Muscle layer of duodenum (tissue), 2 donors: ENCODE results near the gene STARD9.

Source experiments
- H3K27ac ChIP-seq: one replicate; pipeline ENCODE4 v1.7.0; 2013; ENCODE audit warnings: mild to moderate bottlenecking, low read length
- H3K27me3 ChIP-seq: one replicate; pipeline ENCODE4 v1.7.0; 2013; ENCODE audit warnings: low read depth, mild to moderate bottlenecking, control low read depth, low read length
- H3K36me3 ChIP-seq, 2 donors: one replicate each; pipeline ENCODE4 v1.7.0; 2013; ENCODE audit warnings: low read length in 2 of 2, control low read depth in 1 of 2, mild to moderate bottlenecking in 1 of 2; ENCODE audit not compliant: insufficient read depth in 2 of 2, control insufficient read depth in 1 of 2
- H3K4me1 ChIP-seq, 2 donors: one replicate each; pipeline ENCODE4 v1.7.0; 2013; ENCODE audit warnings: low read length in 2 of 2, mild to moderate bottlenecking in 2 of 2, control low read depth in 1 of 2, moderate library complexity in 1 of 2; ENCODE audit not compliant: insufficient read depth in 2 of 2, control insufficient read depth in 1 of 2
- H3K4me3 ChIP-seq, 2 donors: one replicate each; pipeline ENCODE4 v1.7.0; 2013; ENCODE audit warnings: low read length in 2 of 2, low read depth in 1 of 2, mild to moderate bottlenecking in 1 of 2
- H3K9me3 ChIP-seq, 2 donors: one replicate each; pipeline ENCODE4 v1.7.0; 2013; ENCODE audit warnings: low read length in 2 of 2, control low read depth in 1 of 2, mild to moderate bottlenecking in 1 of 2; ENCODE audit not compliant: control insufficient read depth in 1 of 2
- donor health status: healthy.

The STARD9 gene

GRCh38 chr15:42723068-42723467 lies 147.7 kb downstream of the STARD9 start:
- H3K9me3 ChIP-seq, result no peaks in the 10 kb centered on the region
- peaks cover 58 to 86% of the 10 kb centered on the region in 2 donors for H3K36me3 ChIP-seq
- no peak overlapping the region for H3K4me3 ChIP-seq
- H3K27ac ChIP-seq, result no peak overlapping the region
- no peaks in the 10 kb centered on the region for H3K4me1 ChIP-seq
- no peaks in the 10 kb centered on the region for H3K27me3 ChIP-seq

DNA sequence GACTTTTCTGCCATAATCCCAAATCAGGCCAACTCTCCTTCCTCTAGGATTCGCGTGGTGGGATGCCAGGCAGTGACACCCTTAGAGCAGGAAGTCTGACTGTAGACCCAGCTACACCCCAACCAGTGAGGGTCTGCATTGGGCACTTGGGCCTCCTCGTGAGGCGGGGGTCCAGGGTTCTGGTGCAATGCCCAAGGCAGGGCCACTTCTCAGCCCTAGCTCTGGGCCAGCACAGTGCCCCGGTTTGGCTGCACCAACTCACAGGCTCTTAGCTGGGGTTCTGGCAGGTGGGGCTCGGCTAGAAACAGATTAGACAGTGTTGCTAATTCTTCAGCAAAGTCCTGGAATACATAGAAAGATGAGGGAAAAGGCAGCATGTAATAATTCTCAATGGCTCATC lies 148.9 kb downstream of the STARD9 start:
- no peaks in the 10 kb centered on the region for H3K27me3 ChIP-seq
- H3K27ac ChIP-seq, result no peak overlapping the region
- H3K4me1 ChIP-seq, result no peaks in the 10 kb centered on the region
- peaks cover 59 to 84% of the 10 kb centered on the region in 2 donors for H3K36me3 ChIP-seq
- no peaks in the 10 kb centered on the region for H3K9me3 ChIP-seq
- H3K4me3 ChIP-seq, result no peak overlapping the region

- no peak overlapping the region for H3K4me3 ChIP-seq
- H3K27me3 ChIP-seq, result no peaks in the 10 kb centered on the region
- no peaks in the 10 kb centered on the region for H3K9me3 ChIP-seq
- H3K36me3 ChIP-seq, result peaks cover 53 to 81% of the 10 kb centered on the region in 2 donors
- no peaks in the 10 kb centered on the region for H3K4me1 ChIP-seq
- no peak overlapping the region for H3K27ac ChIP-seq
Observed at GRCh38 chr15:42725331-42725903, 150.0 kb downstream of the STARD9 start.

DNA sequence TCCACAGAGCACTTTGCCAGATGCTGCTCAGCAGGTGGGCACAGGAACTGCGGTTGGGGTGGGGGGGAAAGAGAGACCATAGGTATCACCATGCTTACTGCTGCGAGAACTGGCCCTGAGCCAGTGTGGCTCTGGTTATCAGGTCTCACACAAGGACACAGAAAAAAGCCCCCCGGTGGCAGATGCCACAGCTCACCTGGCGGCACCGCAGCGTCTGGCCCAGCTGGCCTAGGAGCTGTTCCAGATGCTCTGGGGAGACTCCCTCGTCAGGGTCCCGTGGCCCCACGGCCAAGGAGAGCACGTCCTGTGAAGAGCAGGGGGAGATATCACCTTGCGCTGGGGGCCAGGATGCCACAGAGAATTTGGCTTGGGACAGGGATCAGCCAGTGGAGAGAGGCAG lies 150.7 kb downstream of the STARD9 start:
- Histone ChIP-seq H3K36me3 (peaks cover 58 to 85% of the 10 kb centered on the region in 2 donors), H3K27ac (no peak overlapping the region), H3K4me1 (no peaks in the 10 kb centered on the region)

GRCh38 chr15:42727750-42728381 lies 152.5 kb downstream of the STARD9 start:
- Histone ChIP-seq H3K9me3 (no peaks in the 10 kb centered on the region), H3K27me3 (no peaks in the 10 kb centered on the region), H3K4me1 (no peaks in the 10 kb centered on the region), H3K27ac (no peak overlapping the region), H3K4me3 (no peak overlapping the region), H3K36me3 (peaks cover 62 to 91% of the 10 kb centered on the region in 2 donors)

More for the DNA sequence above, 150.7 kb downstream of the STARD9 start:
- Histone ChIP-seq H3K27me3 (no peaks in the 10 kb centered on the region), H3K9me3 (no peaks in the 10 kb centered on the region), H3K4me3 (no peak overlapping the region)

- Histone ChIP-seq H3K36me3 (peaks cover 56 to 87% of the 10 kb centered on the region in 2 donors), H3K27ac (no peak overlapping the region), H3K27me3 (no peaks in the 10 kb centered on the region), H3K9me3 (no peaks in the 10 kb centered on the region), H3K4me3 (no peak overlapping the region), H3K4me1 (no peaks in the 10 kb centered on the region)
Observed at GRCh38 chr15:42728560-42728959, 153.2 kb downstream of the STARD9 start.

DNA sequence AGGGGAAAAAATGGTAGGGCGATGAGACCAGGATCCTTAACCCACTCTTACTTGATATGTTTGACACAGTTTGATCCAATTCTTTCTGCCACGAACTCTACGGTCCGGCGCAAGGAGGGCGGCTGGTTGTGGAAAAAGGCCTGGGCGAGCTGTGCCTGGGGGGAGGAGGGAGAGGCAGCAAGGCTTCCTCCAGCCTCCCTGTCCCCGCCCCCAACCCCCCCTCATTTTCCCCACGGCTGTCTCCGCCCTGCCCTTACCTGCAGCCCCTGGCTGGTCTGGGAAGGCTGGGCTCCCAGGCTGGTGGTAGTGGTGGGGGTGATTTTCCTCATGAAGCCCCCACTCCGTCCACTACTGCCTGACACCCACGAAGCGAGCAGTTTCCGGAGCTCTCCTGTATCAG lies 153.6 kb downstream of the STARD9 start:
- Histone ChIP-seq H3K36me3 (peaks cover 59 to 87% of the 10 kb centered on the region in 2 donors), H3K27ac (no peak overlapping the region), H3K27me3 (no peaks in the 10 kb centered on the region), H3K4me3 (no peak overlapping the region), H3K9me3 (no peaks in the 10 kb centered on the region), H3K4me1 (no peaks in the 10 kb centered on the region)

GRCh38 chr15:42729409-42729808 lies 154.0 kb downstream of the STARD9 start:
- H3K27ac ChIP-seq, result no peak overlapping the region
- H3K4me3 ChIP-seq, result no peak overlapping the region
- H3K27me3 ChIP-seq, result no peaks in the 10 kb centered on the region
- H3K36me3 ChIP-seq, result peaks cover 62 to 87% of the 10 kb centered on the region in 2 donors
- no peaks in the 10 kb centered on the region for H3K9me3 ChIP-seq
- no peaks in the 10 kb centered on the region for H3K4me1 ChIP-seq

- Histone ChIP-seq H3K27ac (no peak overlapping the region), H3K36me3 (peaks cover 55 to 80% of the 10 kb centered on the region in 2 donors), H3K27me3 (no peaks in the 10 kb centered on the region), H3K4me3 (no peak overlapping the region), H3K4me1 (no peaks in the 10 kb centered on the region), H3K9me3 (no peaks in the 10 kb centered on the region)
Observed at GRCh38 chr15:42730135-42730534, 154.7 kb downstream of the STARD9 start.

DNA sequence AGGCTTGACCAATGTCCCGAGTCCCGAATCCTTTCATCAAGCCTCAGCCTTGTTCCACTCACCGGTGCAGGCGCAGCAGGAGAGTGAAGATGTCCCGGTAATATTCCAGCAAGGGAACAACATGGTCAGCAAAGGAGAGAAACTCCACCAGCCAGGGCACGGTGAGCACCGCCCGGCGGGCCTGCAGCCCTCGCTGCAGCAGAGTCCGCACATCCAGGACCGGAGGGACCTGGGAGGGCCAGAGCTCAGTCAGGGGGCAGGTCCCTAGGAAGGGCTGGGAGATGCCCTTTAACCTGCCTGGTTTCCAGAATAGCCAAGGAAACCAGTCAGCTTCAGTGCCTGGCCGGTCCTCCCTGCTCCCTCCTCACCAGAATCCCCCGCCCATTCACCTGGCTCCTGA lies 155.1 kb downstream of the STARD9 start:
- H3K27me3 ChIP-seq, result no peaks in the 10 kb centered on the region

GRCh38 chr15:42731461-42731860 lies 156.1 kb downstream of the STARD9 start:
- H3K27ac ChIP-seq, result no peak overlapping the region
- H3K4me3 ChIP-seq, result no peak overlapping the region
- H3K9me3 ChIP-seq, result no peaks in the 10 kb centered on the region
- no peaks in the 10 kb centered on the region for H3K27me3 ChIP-seq
- H3K4me1 ChIP-seq, result peaks cover 7 to 10% of the 10 kb centered on the region in 2 donors
- H3K36me3 ChIP-seq, result peaks cover 49 to 68% of the 10 kb centered on the region in 2 donors

More for the DNA sequence above, 155.1 kb downstream of the STARD9 start:
- peaks cover 53 to 76% of the 10 kb centered on the region in 2 donors for H3K36me3 ChIP-seq
- H3K9me3 ChIP-seq, result no peaks in the 10 kb centered on the region
- no peak overlapping the region for H3K4me3 ChIP-seq
- H3K4me1 ChIP-seq, result peaks cover 3% of the 10 kb centered on the region in 2 donors
- H3K27ac ChIP-seq, result no peak overlapping the region
